ENCODE data around the gene MAML3. TPM values are rescaled to one million over a fixed set of nuclear protein-coding genes. Genes with fewer than 3 reads are reported as not detected.
"Not testable (repeated sequence)": the region's sequence is repeated elsewhere in the genome, so short reads cannot be mapped to it uniquely, and the experiment has no call there.

The MAML3 gene
- total RNA-seq, 2 donors from 2014 or later: 11.8 to 14.6 TPM

- DNase-seq (no peak), ATAC-seq (no peak)
- intact Hi-C loops (cut with DNase I, micrococcal nuclease): no loop called here
Observed at GRCh38 chr4:139704915-139705485, 449.0 kb downstream of the MAML3 start.

- ATAC-seq: no peak
- no peak for DNase-seq
- intact Hi-C loops (cut with DNase I, micrococcal nuclease): no loop called here
Observed at GRCh38 chr4:139700568-139700967, 453.4 kb downstream of the MAML3 start.

GRCh38 chr4:139698167-139698925 is 455.6 kb downstream of the MAML3 start:
- ATAC-seq; intact Hi-C loops (cut with DNase I, micrococcal nuclease); DNase-seq: not testable (repeated sequence)

- no peak for DNase-seq
- ATAC-seq: no peak
- intact Hi-C loops (cut with DNase I, micrococcal nuclease): no loop called here
Observed at GRCh38 chr4:139696491-139696890, 457.5 kb downstream of the MAML3 start.

GRCh38 chr4:139694522-139695107 is 459.4 kb downstream of the MAML3 start:
- DNase-seq (no peak), ATAC-seq (no peak)
- intact Hi-C loops (cut with DNase I, micrococcal nuclease): no loop called here

GRCh38 chr4:139692309-139693012 is 461.5 kb downstream of the MAML3 start:
- DNase-seq (no peak), ATAC-seq (peak; percentile 56)
- intact Hi-C loops (cut with DNase I, micrococcal nuclease): no loop called here

GRCh38 chr4:139690419-139690818 is 463.6 kb downstream of the MAML3 start:
- intact Hi-C loops (cut with DNase I, micrococcal nuclease): no loop called here
- DNase-seq (no peak), ATAC-seq (peak; percentile 48)

GRCh38 chr4:139689093-139689722 is 464.8 kb downstream of the MAML3 start:
- ATAC-seq (peak; percentile 65), DNase-seq (no peak)
- intact Hi-C loops (cut with DNase I, micrococcal nuclease): no loop called here

- intact Hi-C loops (cut with DNase I, micrococcal nuclease): no loop called here
- ATAC-seq: no peak
- no peak for DNase-seq
Observed at GRCh38 chr4:139686988-139687387, 467.0 kb downstream of the MAML3 start.

- ATAC-seq: peak; percentile 65
- intact Hi-C loops (cut with DNase I, micrococcal nuclease): no loop called here
- no peak for DNase-seq
Observed at GRCh38 chr4:139686130-139686529, 467.9 kb downstream of the MAML3 start.

GRCh38 chr4:139685180-139685579 is 468.8 kb downstream of the MAML3 start:
- intact Hi-C loops (cut with DNase I, micrococcal nuclease): no loop called here
- DNase-seq: no peak
- no peak for ATAC-seq

GRCh38 chr4:139684351-139684750 is 469.6 kb downstream of the MAML3 start:
- intact Hi-C loops (cut with DNase I, micrococcal nuclease): no loop called here
- DNase-seq: no peak
- no peak for ATAC-seq

GRCh38 chr4:139682741-139683151 is 471.2 kb downstream of the MAML3 start:
- ATAC-seq (peak; percentile 46), DNase-seq (no peak)
- intact Hi-C loops (cut with DNase I, micrococcal nuclease): no loop called here

GRCh38 chr4:139682309-139682708 is 471.7 kb downstream of the MAML3 start:
- no peak for ATAC-seq
- DNase-seq: no peak
- intact Hi-C loops (cut with DNase I, micrococcal nuclease): no loop called here

- intact Hi-C loops (cut with DNase I, micrococcal nuclease): no loop called here
- no peak for ATAC-seq
Observed at GRCh38 chr4:139676913-139677585, 476.9 kb downstream of the MAML3 start.

GRCh38 chr4:139676365-139676764 is 477.6 kb downstream of the MAML3 start:
- no peak for ATAC-seq

More at GRCh38 chr4:139676913-139677585, 476.9 kb downstream of the MAML3 start:
- DNase-seq: no peak

GRCh38 chr4:139675651-139676050 is 478.3 kb downstream of the MAML3 start:
- intact Hi-C loops (cut with DNase I, micrococcal nuclease): no loop called here
- ATAC-seq (no peak), DNase-seq (no peak)

More at GRCh38 chr4:139676365-139676764, 477.6 kb downstream of the MAML3 start:
- intact Hi-C loops (cut with DNase I, micrococcal nuclease): no loop called here
- no peak for DNase-seq

- intact Hi-C loops (cut with DNase I, micrococcal nuclease): no loop called here
- no peak for DNase-seq
- peak; percentile 59 for ATAC-seq
Observed at GRCh38 chr4:139674875-139675550, 479.0 kb downstream of the MAML3 start.
